Endothelial cell of umbilical vein (primary cell): ENCODE results near the gene TEX35. TPM values are rescaled to one million over a fixed set of nuclear protein-coding genes. Genes with fewer than 3 reads are reported as not detected.

Experiments
- BruUV-seq: library from RNA; stranded (reverse); fragments of 400-500 nt; replicated peaks from 2 replicates; lab custom pipeline; 2021; lab: Mats Ljungman, UMichigan
- CTCF ChIA-PET: fragments of 300-600, 350-600 bp; sonication (Branson Sonifier 250); formaldehyde crosslinking; loops from one replicate; lab custom pipeline; 2021; ENCODE audit warnings: antibody characterized with exemption, inconsistent platforms; lab: Charles Lee
- POLR2A ChIA-PET: fragments of 300-600, 350-600 bp; sonication (Branson Sonifier 250); formaldehyde crosslinking; loops from one replicate; lab custom pipeline; 2021; ENCODE audit warnings: antibody characterized with exemption, inconsistent platforms; lab: Charles Lee
- DNase-seq: peaks from one replicate; pipeline ENCODE4 v3.0.0-alpha.2; 2011; ENCODE audit warnings: low read depth, low spot score
- FAIRE-seq: peaks from 2 replicates; lab custom pipeline; 2011; peaks lifted over from hg19 to GRCh38; lab: Jason Lieb, UNC
- H2AFZ ChIP-seq: 2 replicates; pipeline ENCODE4 v1.6.0; 2012; ENCODE audit warnings: low read depth, low read length, control low read depth, inconsistent platforms
- H3K27ac ChIP-seq: 2 replicates; pipeline ENCODE4 v1.5.1; 2011; ENCODE audit warnings: low read depth, mild to moderate bottlenecking, control low read depth, low read length, moderate library complexity; ENCODE audit not compliant: insufficient read depth
- H3K27me3 ChIP-seq, 2 experiments: 2 replicates each; pipeline versions ENCODE4 v1.6.0 to v1.6.1; 2011; ENCODE audit warnings: low read length in 2 of 2, mixed read lengths in 1 of 2; ENCODE audit not compliant: control insufficient read depth in 2 of 2, insufficient read depth in 2 of 2
- H3K36me3 ChIP-seq, 2 experiments: 2 replicates in 1 of 2; 3 replicates in 1 of 2; pipeline ENCODE4 v1.5.1; 2011; ENCODE audit warnings: low read length in 2 of 2, mild to moderate bottlenecking in 1 of 2, moderate library complexity in 1 of 2; ENCODE audit not compliant: control insufficient read depth in 2 of 2, insufficient read depth in 2 of 2; ENCODE audit errors: extremely low read depth in 1 of 2
- H3K4me1 ChIP-seq: 3 replicates; pipeline ENCODE4 v1.5.1; 2011; ENCODE audit warnings: mild to moderate bottlenecking, low read length; ENCODE audit not compliant: control insufficient read depth, insufficient read depth; ENCODE audit errors: extremely low read depth
- H3K4me2 ChIP-seq: 2 replicates; pipeline ENCODE4 v1.6.1; 2011; ENCODE audit warnings: low read length, control low read depth, mixed read lengths; ENCODE audit not compliant: insufficient read depth
- H3K4me3 ChIP-seq, 3 experiments: fragments of 200-600 bp in 1 of 3; sonication (generic), shearing (Covaris generic) in 1 of 3; replicated peaks in 1 of 3; 2 replicates each; pipeline ENCODE4 v1.5.1; 2011 to 2016; ENCODE audit warnings: control low read depth in 3 of 3, low read length in 3 of 3, mild to moderate bottlenecking in 2 of 3, inconsistent platforms in 1 of 3, low read depth in 1 of 3, moderate library complexity in 1 of 3; ENCODE audit not compliant: insufficient read depth in 1 of 3
- H3K79me2 ChIP-seq: 2 replicates; pipeline ENCODE4 v1.6.0; 2012; ENCODE audit warnings: low read length, inconsistent platforms; ENCODE audit not compliant: control insufficient read depth, insufficient read depth
- H3K9ac ChIP-seq: replicated peaks from 2 replicates; pipeline ENCODE3; 2011; ENCODE audit warnings: low read length, control low read depth; ENCODE audit not compliant: insufficient read depth; ENCODE audit errors: extremely low read depth
- H3K9me1 ChIP-seq: replicated peaks from 3 replicates; pipeline ENCODE4 v1.6.0; 2011; ENCODE audit warnings: mild to moderate bottlenecking, low read length; ENCODE audit not compliant: control insufficient read depth, insufficient read depth; ENCODE audit errors: extremely low read depth
- H3K9me3 ChIP-seq: replicated peaks from 2 replicates; pipeline ENCODE4 v1.5.1; 2012; ENCODE audit warnings: low read length, inconsistent platforms; ENCODE audit not compliant: control insufficient read depth, insufficient read depth
- H4K20me1 ChIP-seq: replicated peaks from 2 replicates; pipeline ENCODE3; 2011; ENCODE audit warnings: mild to moderate bottlenecking, low read length; ENCODE audit not compliant: control insufficient read depth, insufficient read depth; ENCODE audit errors: extremely low read depth
- FOS ChIP-seq: IDR thresholded peaks from 2 replicates; pipeline ENCODE4 v1.6.1; 2011; ENCODE audit warnings: mild to moderate bottlenecking, low read length, moderate library complexity, borderline replicate concordance; ENCODE audit not compliant: insufficient read depth
- GATA2 ChIP-seq: IDR thresholded peaks from 2 replicates; pipeline ENCODE4 v1.7.0; 2011; ENCODE audit warnings: low read depth, mild to moderate bottlenecking, moderate library complexity, mixed read lengths, low read length; ENCODE audit not compliant: insufficient read length, insufficient read depth
- JUN ChIP-seq: IDR thresholded peaks from 2 replicates; pipeline ENCODE4 v1.6.1; 2011; ENCODE audit warnings: borderline replicate concordance, low read depth; ENCODE audit not compliant: insufficient read length, insufficient read depth
- MAX ChIP-seq: IDR thresholded peaks from 2 replicates; pipeline ENCODE4 v1.6.1; 2011; ENCODE audit not compliant: insufficient read depth, insufficient read length
- MYC ChIP-seq: IDR thresholded peaks from one replicate; pipeline ENCODE4 v1.6.1; 2011; ENCODE audit warnings: mild to moderate bottlenecking, low read depth, low read length
- POLR2A ChIP-seq: IDR thresholded peaks from 2 replicates; pipeline ENCODE4 v1.6.1; 2012; ENCODE audit warnings: low read depth, mild to moderate bottlenecking, control low read depth, low read length
- POLR2AphosphoS5 ChIP-seq: IDR thresholded peaks from 2 replicates; pipeline ENCODE4 v1.6.1; 2012; ENCODE audit warnings: low read depth, mild to moderate bottlenecking, control low read depth, low read length, moderate library complexity; ENCODE audit not compliant: insufficient read depth
- dilution Hi-C: fragments of 300-500 bp; cut with MboI; formaldehyde crosslinking; loops from one replicate; pipeline ENCODE4 v1.15.0; 2019; ENCODE audit warnings: low sequenced_read_pairs; ENCODE audit not compliant: extremely low pct_ligation_motif_present
- intact Hi-C: fragments of 100-400 bp; cut with micrococcal nuclease; formaldehyde crosslinking; loops from one replicate; pipeline ENCODE4 v1.10.0; 2022
- polyA plus RNA-seq, 4 experiments: library from polyadenylated mRNA; depleted of rRNA in 3 of 4; stranded (reverse) in 3 of 4; unstranded in 1 of 4; fragments of >200 nt; gene quantifications; 2 replicates each; pipeline versions ENCODE4 v1.2.1 to v1.2.3, GENCODE V29; 2011 to 2012; ENCODE audit warnings: missing spikeins in 1 of 4
- total RNA-seq: library from RNA; stranded (reverse); gene quantifications from 2 replicates; pipeline ENCODE4 v1.2.3, GENCODE V29; 2021
- TF ChIP-seq, protein P1 (sequence below), 2 donors: IDR thresholded peaks; 1 replicate in 1 of 2; 2 replicates in 1 of 2; pipeline ENCODE4 v1.5.1; 2011; ENCODE audit warnings: low read length in 2 of 2, mild to moderate bottlenecking in 2 of 2, moderate library complexity in 2 of 2, control low read depth in 1 of 2, inconsistent platforms in 1 of 2, low read depth in 1 of 2; ENCODE audit not compliant: insufficient read depth in 1 of 2; ENCODE audit errors: extremely low read depth in 1 of 2

TEX35 gene
- total and polyA plus RNA-seq, 2 donors (not counting 3 experiments of a cell fraction or from before 2014, with no cell fraction given): not detected

DNA sequence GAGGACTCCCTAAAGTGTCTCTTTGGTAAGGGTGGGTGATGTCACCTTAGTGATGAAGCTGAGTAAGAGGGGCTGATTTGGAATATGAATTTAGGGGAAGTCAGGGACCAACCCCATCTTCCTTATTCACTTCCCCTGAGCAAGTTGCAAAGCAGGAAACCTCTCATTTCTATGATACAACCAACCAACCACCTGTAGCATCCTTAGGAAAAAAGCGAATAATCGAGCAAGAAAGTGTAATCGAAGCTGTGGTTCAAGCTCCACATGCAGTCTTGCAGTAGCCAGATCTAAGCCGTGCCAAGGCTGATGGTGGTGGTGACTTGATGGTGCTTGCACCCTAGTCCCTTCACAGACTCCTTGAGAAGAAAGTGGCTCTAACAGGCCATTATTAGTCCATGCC lies 3.2 kb downstream of the TEX35 start:
- TF ChIP-seq MYC: no peak
- no peak for TF ChIP-seq MAX
- TF ChIP-seq GATA2: no peak
- no peak for TF ChIP-seq POLR2A
- TF ChIP-seq, protein P1, sequence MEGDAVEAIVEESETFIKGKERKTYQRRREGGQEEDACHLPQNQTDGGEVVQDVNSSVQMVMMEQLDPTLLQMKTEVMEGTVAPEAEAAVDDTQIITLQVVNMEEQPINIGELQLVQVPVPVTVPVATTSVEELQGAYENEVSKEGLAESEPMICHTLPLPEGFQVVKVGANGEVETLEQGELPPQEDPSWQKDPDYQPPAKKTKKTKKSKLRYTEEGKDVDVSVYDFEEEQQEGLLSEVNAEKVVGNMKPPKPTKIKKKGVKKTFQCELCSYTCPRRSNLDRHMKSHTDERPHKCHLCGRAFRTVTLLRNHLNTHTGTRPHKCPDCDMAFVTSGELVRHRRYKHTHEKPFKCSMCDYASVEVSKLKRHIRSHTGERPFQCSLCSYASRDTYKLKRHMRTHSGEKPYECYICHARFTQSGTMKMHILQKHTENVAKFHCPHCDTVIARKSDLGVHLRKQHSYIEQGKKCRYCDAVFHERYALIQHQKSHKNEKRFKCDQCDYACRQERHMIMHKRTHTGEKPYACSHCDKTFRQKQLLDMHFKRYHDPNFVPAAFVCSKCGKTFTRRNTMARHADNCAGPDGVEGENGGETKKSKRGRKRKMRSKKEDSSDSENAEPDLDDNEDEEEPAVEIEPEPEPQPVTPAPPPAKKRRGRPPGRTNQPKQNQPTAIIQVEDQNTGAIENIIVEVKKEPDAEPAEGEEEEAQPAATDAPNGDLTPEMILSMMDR (IDR thresholded peaks at IDR 0.05; ENCODE audit: extremely low read depth in 1 of 2, insufficient read depth in 1 of 2, low read depth in 1 of 2, low read length in 2 of 2): no peak
- TF ChIP-seq FOS: no peak
- TF ChIP-seq POLR2AphosphoS5: no peak
- no peak for TF ChIP-seq JUN
- no peaks in the 10 kb centered on the region for H3K9me3 ChIP-seq
- no peak overlapping the region for H3K9ac ChIP-seq
- POLR2A ChIA-PET: no interaction called here
- BruUV-seq: no TSS peak
- H3K4me1 ChIP-seq: no peaks in the 10 kb centered on the region
- peaks cover 0 to 5% of the 10 kb centered on the region in 2 experiments for H3K27me3 ChIP-seq
- H3K27ac ChIP-seq: no peak overlapping the region
- dilution Hi-C loops (no loop called here), intact Hi-C loops (no loop called here)
- no peaks in the 10 kb centered on the region for H4K20me1 ChIP-seq
- CTCF ChIA-PET: interaction anchor here (0.9 to 2.5 kb wide), 5 partner anchors 15 to 216 kb away, joined by 3 to 14 read pairs (median 4); no protein-coding TSS in a partner anchor
- DNase-seq: no peak
- H3K36me3 ChIP-seq: no peaks in the 10 kb centered on the region
- no peaks in the 10 kb centered on the region for H3K79me2 ChIP-seq
- no peak overlapping the region for H3K4me2 ChIP-seq
- no peaks in the 10 kb centered on the region for H3K9me1 ChIP-seq
- H2AFZ ChIP-seq: no peak overlapping the region
- H3K4me3 ChIP-seq: no peak overlapping the region
- no peak for FAIRE-seq
